ENCODE data around the gene RNF115.
A peak's percentile ranks its signal among the peaks of the same experiment; 100 is the strongest.
"Not testable (repeated sequence)": the region's sequence is repeated elsewhere in the genome, so short reads cannot be mapped to it uniquely, and the experiment has no call there.

The RNF115 gene

GRCh38 chr1:145824499-145824842 lies 576 bp upstream of the RNF115 start:
- no peaks in the 10 kb centered on the region for H3K27me3 ChIP-seq (ENCODE audit: control insufficient read depth, insufficient read depth, low read length)
- peak overlapping the region; percentile 98 for H3K9ac ChIP-seq (ENCODE audit: low read depth, low read length)
- peak overlapping the region; percentile 92 for H3K4me2 ChIP-seq (ENCODE audit: low read length)
- H3K9me3 ChIP-seq (replicated peaks; ENCODE audit: low read length), result no peaks in the 10 kb centered on the region
- H3K4me1 ChIP-seq (ENCODE audit: control insufficient read depth, insufficient read depth, low read length), result peaks cover 10% of the 10 kb centered on the region
- H3K4me3 ChIP-seq (ENCODE audit: low read length), result peak overlapping the region; percentile 99
- peaks cover 35% of the 10 kb centered on the region for H3K36me3 ChIP-seq (ENCODE audit: insufficient read depth, low read length)

- Histone ChIP-seq H3K4me2 (ENCODE audit: low read length) (peak overlapping the region; percentile 64), H3K36me3 (ENCODE audit: insufficient read depth, low read length) (peaks cover 19% of the 10 kb centered on the region), H3K4me1 (ENCODE audit: control insufficient read depth, insufficient read depth, low read length) (peaks cover 11% of the 10 kb centered on the region), H3K4me3 (ENCODE audit: low read length) (peak overlapping the region; percentile 56)
- not testable (repeated sequence) for H3K9me3 ChIP-seq (replicated peaks; ENCODE audit: low read length); H3K27me3 ChIP-seq (ENCODE audit: control insufficient read depth, insufficient read depth, low read length); H3K9ac ChIP-seq (ENCODE audit: low read depth, low read length)
Observed at GRCh38 chr1:145822779-145823331, 1.0 kb downstream of the RNF115 start.

GRCh38 chr1:145818095-145818494 lies 5.8 kb downstream of the RNF115 start:
- peak overlapping the region; percentile 47 for H3K9ac ChIP-seq (ENCODE audit: low read depth, low read length)

GRCh38 chr1:145812977-145813810 lies 10.7 kb downstream of the RNF115 start:
- not testable (repeated sequence) for H3K36me3 ChIP-seq (ENCODE audit: insufficient read depth, low read length); H3K4me1 ChIP-seq (ENCODE audit: control insufficient read depth, insufficient read depth, low read length); H3K9me3 ChIP-seq (replicated peaks; ENCODE audit: low read length); H3K9ac ChIP-seq (ENCODE audit: low read depth, low read length); H3K4me3 ChIP-seq (ENCODE audit: low read length); H3K27me3 ChIP-seq (ENCODE audit: control insufficient read depth, insufficient read depth, low read length)
- H3K4me2 ChIP-seq (ENCODE audit: low read length), result peak overlapping the region; percentile 49

More at GRCh38 chr1:145818095-145818494, 5.8 kb downstream of the RNF115 start:
- not testable (repeated sequence) for H3K27me3 ChIP-seq (ENCODE audit: control insufficient read depth, insufficient read depth, low read length); H3K9me3 ChIP-seq (replicated peaks; ENCODE audit: low read length); H3K36me3 ChIP-seq (ENCODE audit: insufficient read depth, low read length); H3K4me1 ChIP-seq (ENCODE audit: control insufficient read depth, insufficient read depth, low read length); H3K4me3 ChIP-seq (ENCODE audit: low read length)
- peak overlapping the region; percentile 63 for H3K4me2 ChIP-seq (ENCODE audit: low read length)

GRCh38 chr1:145806844-145807243 lies 17.1 kb downstream of the RNF115 start:
- no peaks in the 10 kb centered on the region for H3K27me3 ChIP-seq (ENCODE audit: control insufficient read depth, insufficient read depth, low read length)
- H3K9ac ChIP-seq (ENCODE audit: low read depth, low read length), result no peak overlapping the region
- H3K4me3 ChIP-seq (ENCODE audit: low read length), result no peak overlapping the region
- peaks cover 12% of the 10 kb centered on the region for H3K4me1 ChIP-seq (ENCODE audit: control insufficient read depth, insufficient read depth, low read length)
- H3K36me3 ChIP-seq (ENCODE audit: insufficient read depth, low read length), result no peaks in the 10 kb centered on the region
- no peak overlapping the region for H3K4me2 ChIP-seq (ENCODE audit: low read length)
- no peaks in the 10 kb centered on the region for H3K9me3 ChIP-seq (replicated peaks; ENCODE audit: low read length)

- Histone ChIP-seq H3K27me3 (ENCODE audit: control insufficient read depth, insufficient read depth, low read length) (no peaks in the 10 kb centered on the region), H3K9ac (ENCODE audit: low read depth, low read length) (no peak overlapping the region), H3K36me3 (ENCODE audit: insufficient read depth, low read length) (no peaks in the 10 kb centered on the region), H3K4me1 (ENCODE audit: control insufficient read depth, insufficient read depth, low read length) (peaks cover 12% of the 10 kb centered on the region), H3K9me3 (replicated peaks; ENCODE audit: low read length) (no peaks in the 10 kb centered on the region), H3K4me2 (ENCODE audit: low read length) (no peak overlapping the region), H3K4me3 (ENCODE audit: low read length) (no peak overlapping the region)
Observed at GRCh38 chr1:145806408-145806807, 17.5 kb downstream of the RNF115 start.

GRCh38 chr1:145805057-145805456 lies 18.8 kb downstream of the RNF115 start:
- no peak overlapping the region for H3K4me2 ChIP-seq (ENCODE audit: low read length)
- H3K9ac ChIP-seq (ENCODE audit: low read depth, low read length), result no peak overlapping the region
- no peaks in the 10 kb centered on the region for H3K27me3 ChIP-seq (ENCODE audit: control insufficient read depth, insufficient read depth, low read length)
- no peaks in the 10 kb centered on the region for H3K36me3 ChIP-seq (ENCODE audit: insufficient read depth, low read length)
- H3K4me1 ChIP-seq (ENCODE audit: control insufficient read depth, insufficient read depth, low read length), result peaks cover 15% of the 10 kb centered on the region
- H3K9me3 ChIP-seq (replicated peaks; ENCODE audit: low read length), result no peaks in the 10 kb centered on the region
- H3K4me3 ChIP-seq (ENCODE audit: low read length), result no peak overlapping the region

- peaks cover 15% of the 10 kb centered on the region for H3K4me1 ChIP-seq (ENCODE audit: control insufficient read depth, insufficient read depth, low read length)
- H3K9me3 ChIP-seq (replicated peaks; ENCODE audit: low read length), result no peaks in the 10 kb centered on the region
- H3K36me3 ChIP-seq (ENCODE audit: insufficient read depth, low read length), result no peaks in the 10 kb centered on the region
- H3K4me3 ChIP-seq (ENCODE audit: low read length), result no peak overlapping the region
- no peak overlapping the region for H3K9ac ChIP-seq (ENCODE audit: low read depth, low read length)
- H3K27me3 ChIP-seq (ENCODE audit: control insufficient read depth, insufficient read depth, low read length), result no peaks in the 10 kb centered on the region
- H3K4me2 ChIP-seq (ENCODE audit: low read length), result no peak overlapping the region
Observed at GRCh38 chr1:145804235-145805045, 19.5 kb downstream of the RNF115 start.

- H3K4me2 ChIP-seq (ENCODE audit: low read length), result no peak overlapping the region
- no peak overlapping the region for H3K4me3 ChIP-seq (ENCODE audit: low read length)
- peaks cover 5% of the 10 kb centered on the region for H3K9me3 ChIP-seq (replicated peaks; ENCODE audit: low read length)
- H3K27me3 ChIP-seq (ENCODE audit: control insufficient read depth, insufficient read depth, low read length), result no peaks in the 10 kb centered on the region
- H3K4me1 ChIP-seq (ENCODE audit: control insufficient read depth, insufficient read depth, low read length), result peaks cover 15% of the 10 kb centered on the region
- H3K9ac ChIP-seq (ENCODE audit: low read depth, low read length), result no peak overlapping the region
- no peaks in the 10 kb centered on the region for H3K36me3 ChIP-seq (ENCODE audit: insufficient read depth, low read length)
Observed at GRCh38 chr1:145799806-145800205, 24.1 kb downstream of the RNF115 start.

- Histone ChIP-seq H3K27me3 (ENCODE audit: control insufficient read depth, insufficient read depth, low read length) (no peaks in the 10 kb centered on the region), H3K9me3 (replicated peaks; ENCODE audit: low read length) (peaks cover 5% of the 10 kb centered on the region), H3K36me3 (ENCODE audit: insufficient read depth, low read length) (no peaks in the 10 kb centered on the region), H3K4me1 (ENCODE audit: control insufficient read depth, insufficient read depth, low read length) (peaks cover 3% of the 10 kb centered on the region), H3K4me2 (ENCODE audit: low read length) (no peak overlapping the region), H3K4me3 (ENCODE audit: low read length) (no peak overlapping the region), H3K9ac (ENCODE audit: low read depth, low read length) (no peak overlapping the region)
Observed at GRCh38 chr1:145796753-145797152, 27.1 kb downstream of the RNF115 start.

- no peak overlapping the region for H3K4me2 ChIP-seq (ENCODE audit: low read length)
- peaks cover 5% of the 10 kb centered on the region for H3K9me3 ChIP-seq (replicated peaks; ENCODE audit: low read length)
- H3K4me3 ChIP-seq (ENCODE audit: low read length), result no peak overlapping the region
- H3K36me3 ChIP-seq (ENCODE audit: insufficient read depth, low read length), result no peaks in the 10 kb centered on the region
- no peaks in the 10 kb centered on the region for H3K27me3 ChIP-seq (ENCODE audit: control insufficient read depth, insufficient read depth, low read length)
- H3K9ac ChIP-seq (ENCODE audit: low read depth, low read length), result no peak overlapping the region
- H3K4me1 ChIP-seq (ENCODE audit: control insufficient read depth, insufficient read depth, low read length), result no peaks in the 10 kb centered on the region
Observed at GRCh38 chr1:145795257-145795881, 28.5 kb downstream of the RNF115 start.

All from skeletal muscle satellite cell (primary cell).